H1 (cell line): Measurements from ENCODE around the gene TTYH2. TPM values are rescaled to one million over a fixed set of nuclear protein-coding genes. Genes with fewer than 3 reads are reported as not detected.

Experiments
- CTCF ChIA-PET: fragments of 300-600 bp; sonication (Branson Sonifier 250); formaldehyde crosslinking; loops from one replicate; lab custom pipeline; 2021; ENCODE audit not compliant: partially characterized antibody; lab: Charles Lee
- POLR2A ChIA-PET: fragments of 300-600 bp; sonication (Branson Sonifier 250); formaldehyde crosslinking; loops from one replicate; lab custom pipeline; 2021; ENCODE audit warnings: inconsistent platforms; ENCODE audit not compliant: partially characterized antibody; lab: Charles Lee
- DNase-seq, 2 experiments: peaks; one replicate each; pipeline versions ENCODE4 v3.0.0 to v3.0.0-alpha.2; 2010 to 2022; ENCODE audit warnings: low spot score in 2 of 2, low read depth in 1 of 2, mixed read lengths in 1 of 2
- FAIRE-seq: peaks from 2 replicates; lab custom pipeline; 2011; peaks lifted over from hg19 to GRCh38; lab: Jason Lieb, UNC
- H2AFZ ChIP-seq: 2 replicates; pipeline ENCODE4 v1.8.1; 2012; ENCODE audit warnings: low read length, inconsistent platforms
- H2AK5ac ChIP-seq: 2 replicates; pipeline ENCODE4 v1.6.1; 2013; ENCODE audit warnings: low read depth, low read length
- H2BK120ac ChIP-seq: replicated peaks from 2 replicates; pipeline ENCODE3; 2013; ENCODE audit warnings: low read depth, low read length, inconsistent platforms
- H2BK12ac ChIP-seq: 2 replicates; pipeline ENCODE4 v1.6.1; 2013; ENCODE audit warnings: low read depth, low read length
- H2BK15ac ChIP-seq: 2 replicates; pipeline ENCODE4 v1.6.1; 2013; ENCODE audit warnings: low read length
- H2BK20ac ChIP-seq: 2 replicates; pipeline ENCODE4 v1.6.1; 2013; ENCODE audit warnings: low read length
- H2BK5ac ChIP-seq: 2 replicates; pipeline ENCODE4 v1.6.1; 2013; ENCODE audit warnings: low read depth, low read length
- H3K14ac ChIP-seq: 2 replicates; pipeline ENCODE4 v1.6.1; 2013; ENCODE audit warnings: inconsistent platforms; ENCODE audit not compliant: insufficient read length
- H3K18ac ChIP-seq: 2 replicates; pipeline ENCODE4 v1.6.1; 2013; ENCODE audit warnings: low read length; ENCODE audit errors: extremely low read depth
- H3K23ac ChIP-seq: 2 replicates; pipeline ENCODE4 v1.6.1; 2013; ENCODE audit warnings: inconsistent platforms; ENCODE audit not compliant: insufficient read length
- H3K23me2 ChIP-seq: 2 replicates; pipeline ENCODE4 v1.6.1; 2013; ENCODE audit warnings: low read depth, low read length
- H3K27ac ChIP-seq: 2 replicates; pipeline ENCODE4 v1.6.1; 2011; ENCODE audit warnings: low read depth, low read length, inconsistent platforms
- H3K27me3 ChIP-seq, 4 experiments: replicated peaks in 1 of 4; 1 replicate in 1 of 4; 2 replicates in 3 of 4; pipeline versions ENCODE4 v1.6.1 to v1.8.1; 2011 to 2013; ENCODE audit warnings: low read length in 3 of 4, mild to moderate bottlenecking in 3 of 4, inconsistent platforms in 2 of 4, mixed read lengths in 2 of 4, moderate library complexity in 1 of 4; ENCODE audit not compliant: control insufficient read depth in 3 of 4, insufficient read depth in 3 of 4; ENCODE audit errors: extremely low read depth in 1 of 4
- H3K36me3 ChIP-seq, 4 experiments: 2 replicates each; pipeline versions ENCODE4 v1.6.1 to v1.8.1; 2011 to 2013; ENCODE audit warnings: mild to moderate bottlenecking in 4 of 4, low read length in 3 of 4, moderate library complexity in 2 of 4, control low read depth in 1 of 4, inconsistent platforms in 1 of 4; ENCODE audit not compliant: insufficient read depth in 4 of 4, control insufficient read depth in 2 of 4
- H3K4ac ChIP-seq: replicated peaks from 2 replicates; pipeline ENCODE3; 2013; ENCODE audit warnings: low read length, low read depth, mixed read lengths, inconsistent platforms; ENCODE audit not compliant: insufficient read length
- H3K4me1 ChIP-seq, 4 experiments: replicated peaks in 1 of 4; 1 replicate in 1 of 4; 2 replicates in 3 of 4; pipeline versions ENCODE4 v1.6.1 to v1.8.1; 2011 to 2013; ENCODE audit warnings: low read length in 3 of 4, inconsistent platforms in 2 of 4, mixed read lengths in 1 of 4; ENCODE audit not compliant: insufficient read depth in 4 of 4, control insufficient read depth in 3 of 4
- H3K4me2 ChIP-seq, 2 experiments: 2 replicates each; pipeline versions ENCODE4 v1.6.1 to v1.8.1; 2011 to 2013; ENCODE audit warnings: low read depth in 2 of 2, low read length in 2 of 2, control low read depth in 1 of 2, inconsistent platforms in 1 of 2, mild to moderate bottlenecking in 1 of 2; ENCODE audit not compliant: insufficient read depth in 1 of 2
- H3K4me3 ChIP-seq, 4 experiments: fragments of 200-600, 300-600 bp in 1 of 4; sonication (generic), shearing (Covaris generic), sonication (Bioruptor Twin) in 1 of 4; 2 replicates each; pipeline versions ENCODE4 v1.5.1 to v1.8.1; 2011 to 2016; ENCODE audit warnings: low read length in 4 of 4, low read depth in 3 of 4, control low read depth in 2 of 4, inconsistent platforms in 2 of 4, mild to moderate bottlenecking in 2 of 4, mixed read lengths in 1 of 4, moderate library complexity in 1 of 4; ENCODE audit not compliant: insufficient read depth in 2 of 4; ENCODE audit errors: extremely low read depth in 1 of 4
- H3K56ac ChIP-seq: replicated peaks from 2 replicates; pipeline ENCODE3; 2013; ENCODE audit warnings: low read depth, mild to moderate bottlenecking, mixed read lengths, low read length, inconsistent platforms; ENCODE audit not compliant: insufficient read length
- H3K79me1 ChIP-seq: 2 replicates; pipeline ENCODE4 v1.6.1; 2013; ENCODE audit warnings: low read depth, low read length, control low read depth
- H3K79me2 ChIP-seq, 2 experiments: 2 replicates each; pipeline versions ENCODE4 v1.6.1 to v1.8.1; 2012 to 2013; ENCODE audit warnings: low read length in 2 of 2, mild to moderate bottlenecking in 2 of 2, inconsistent platforms in 1 of 2; ENCODE audit not compliant: insufficient read depth in 2 of 2, control insufficient read depth in 1 of 2
- H3K9ac ChIP-seq, 4 experiments: replicated peaks in 1 of 4; 1 replicate in 1 of 4; 2 replicates in 3 of 4; pipeline versions ENCODE4 v1.6.1 to v1.8.1; 2011 to 2013; ENCODE audit warnings: low read depth in 3 of 4, low read length in 3 of 4, control low read depth in 2 of 4, mild to moderate bottlenecking in 2 of 4, moderate library complexity in 2 of 4, inconsistent platforms in 1 of 4; ENCODE audit errors: extremely low read depth in 1 of 4
- H3K9me3 ChIP-seq, 2 experiments: 2 replicates each; pipeline versions ENCODE4 v1.6.1 to v1.8.1; 2012 to 2013; ENCODE audit warnings: mild to moderate bottlenecking in 2 of 2, moderate library complexity in 2 of 2, control low read depth in 1 of 2, inconsistent platforms in 1 of 2, low read depth in 1 of 2, low read length in 1 of 2, mixed read lengths in 1 of 2; ENCODE audit not compliant: insufficient read depth in 2 of 2
- H4K20me1 ChIP-seq, 2 experiments: replicated peaks in 1 of 2; 2 replicates each; pipeline versions ENCODE3 to v1.8.1; 2011 to 2013; ENCODE audit warnings: inconsistent platforms in 2 of 2, low read length in 2 of 2, mild to moderate bottlenecking in 1 of 2; ENCODE audit not compliant: insufficient read depth in 2 of 2, control insufficient read depth in 1 of 2
- H4K5ac ChIP-seq: 2 replicates; pipeline ENCODE4 v1.6.1; 2013; ENCODE audit warnings: low read length, low read depth, mixed read lengths, inconsistent platforms; ENCODE audit not compliant: insufficient read length
- H4K8ac ChIP-seq: 2 replicates; pipeline ENCODE4 v1.8.0; 2013; ENCODE audit warnings: mild to moderate bottlenecking, moderate library complexity, low read length, inconsistent platforms; ENCODE audit not compliant: insufficient read depth; ENCODE audit errors: extremely low read depth
- H4K91ac ChIP-seq: replicated peaks from 2 replicates; pipeline ENCODE3; 2013; ENCODE audit warnings: low read length, mixed read lengths, inconsistent platforms; ENCODE audit not compliant: insufficient read length
- BRCA1 ChIP-seq: IDR thresholded peaks from 2 replicates; pipeline ENCODE4 v1.6.1; 2012; ENCODE audit warnings: low read depth, low read length, improper control_type of control experiment
- CHD2 ChIP-seq: IDR thresholded peaks from 2 replicates; pipeline ENCODE4 v1.6.1; 2012; ENCODE audit warnings: low read length, improper control_type of control experiment
- EGR1 ChIP-seq: IDR thresholded peaks from 2 replicates; pipeline ENCODE4 v1.6.1; 2011; ENCODE audit warnings: low read depth, low read length, borderline replicate concordance
- FOSL1 ChIP-seq: IDR thresholded peaks from 2 replicates; pipeline ENCODE4 v1.6.1; 2011; ENCODE audit warnings: mild to moderate bottlenecking, low read depth, low read length, moderate library complexity; ENCODE audit not compliant: insufficient read depth
- POU5F1 ChIP-seq: IDR thresholded peaks from 2 replicates; pipeline ENCODE4 v1.6.1; 2011; ENCODE audit warnings: low read depth, mild to moderate bottlenecking, low read length, moderate library complexity
- RFX5 ChIP-seq: IDR thresholded peaks from 2 replicates; pipeline ENCODE4 v1.6.1; 2011; ENCODE audit warnings: low read depth, low read length, improper control_type of control experiment, borderline replicate concordance
- SP2 ChIP-seq: IDR thresholded peaks from 2 replicates; pipeline ENCODE4 v1.6.1; 2012; ENCODE audit warnings: mild to moderate bottlenecking, low read length, inconsistent platforms
- SRF ChIP-seq: IDR thresholded peaks from 2 replicates; pipeline ENCODE4 v1.6.1; 2011; ENCODE audit warnings: mild to moderate bottlenecking, low read depth, low read length, moderate library complexity
- SUZ12 ChIP-seq: fragments of 200-600 bp; sonication (generic); IDR thresholded peaks from 2 replicates; pipeline ENCODE4 v1.6.1; 2012; ENCODE audit warnings: mild to moderate bottlenecking, inconsistent platforms, low read length, moderate library complexity, mixed read lengths
- TEAD4 ChIP-seq: IDR thresholded peaks from 2 replicates; pipeline ENCODE4 v1.6.1; 2012; ENCODE audit warnings: low read depth, low read length, inconsistent platforms, mixed read lengths
- WGBS, 2 experiments: shearing (Covaris generic) in 1 of 2; methylation state at CpG; one replicate each; pipeline versions ENCODE4 v1.1.6 to v1.1.7; 2013 to 2015; ENCODE audit warnings: low lambda C conversion rate in 2 of 2, mixed read lengths in 2 of 2, inconsistent platforms in 1 of 2, low coverage in 1 of 2, missing lambda C conversion rate in 1 of 2; ENCODE audit not compliant: insufficient replicate concordance in 2 of 2, insufficient coverage in 1 of 2, insufficient read length in 1 of 2; ENCODE audit errors: extremely low coverage in 1 of 2, missing lambda C conversion rate in 1 of 2; 5-methylcytosine and 5-hydroxymethylcytosine counted together
- polyA plus RNA-seq, 7 experiments: library from polyadenylated mRNA; depleted of rRNA in 3 of 7; stranded (reverse) in 5 of 7; unstranded in 2 of 7; fragments of >200 nt in 5 of 7; fragments of 200-250 nt in 2 of 7; gene quantifications; 1 replicate in 5 of 7; 2 replicates in 1 of 7; 4 replicates in 1 of 7; pipeline versions ENCODE4 v1.2.1 to v1.2.3, GENCODE V29; 2011 to 2013; ENCODE audit warnings: missing spikeins in 2 of 7, mixed read lengths in 2 of 7
- total RNA-seq: library from RNA; stranded (reverse); fragmentation: NEBNext Ultra II Directional; extraction: Animal tissue kit (Norgen Biotek cat#: 25700); gene quantifications from 2 replicates; pipeline ENCODE4 v1.2.1, GENCODE V29; 2021

Gene TTYH2
- total and polyA plus RNA-seq, 2 of the 8 experiments (the other 6 are each of a cell fraction or from before 2014, with no cell fraction given): 3.2 to 9.2 TPM

GRCh38 chr17:74216505-74216904 is 3.1 kb downstream of the TTYH2 start:
- Histone ChIP-seq H2BK120ac (no peak overlapping the region), H4K91ac (no peak overlapping the region), H2BK15ac (no peak overlapping the region), H3K18ac (no peak overlapping the region), H3K79me2 (no peaks in the 10 kb centered on the region), H3K23me2 (peaks cover 21% of the 10 kb centered on the region), H4K5ac (no peak overlapping the region), H2BK5ac (no peak overlapping the region), H3K27me3 (peaks cover 2 to 20% (median 11%) of the 10 kb centered on the region in 4 experiments; a peak in 6 of 7 replicates), H3K9ac (no peak overlapping the region), H2BK20ac (no peak overlapping the region), H2BK12ac (no peak overlapping the region), H4K8ac (no peak overlapping the region), H3K27ac (no peak overlapping the region), H2AFZ (no peak overlapping the region), H3K14ac (no peak overlapping the region), H3K4me1 (peaks cover 0 to 12% (median 11%) of the 10 kb centered on the region in 4 experiments; a peak in 6 of 7 replicates), H3K4me3 (no peak overlapping the region), H3K36me3 (no peaks in the 10 kb centered on the region), H3K23ac (no peak overlapping the region), H3K79me1 (no peaks in the 10 kb centered on the region; the same call in 1 of the 2 replicates), H3K4me2 (no peak overlapping the region), H3K4ac (no peak overlapping the region), H4K20me1 (no peaks in the 10 kb centered on the region), H2AK5ac (no peak overlapping the region), H3K9me3 (no peaks in the 10 kb centered on the region), H3K56ac (no peak overlapping the region)
- DNase-seq (no peak), FAIRE-seq (no peak)
- POLR2A ChIA-PET: interaction anchor here (0.6 to 2.1 kb wide), 4 partner anchors 8 to 21 kb away, joined by 3 to 10 read pairs (median 8); no protein-coding TSS in a partner anchor
- CTCF ChIA-PET: interaction anchor here (0.6 to 1.7 kb wide), 7 partner anchors 8 to 171 kb away, joined by 3 to 7 read pairs (median 3); partner anchors contain the start of gene RPL38
- TF ChIP-seq SRF (no peak), TEAD4 (no peak), EGR1 (no peak), CHD2 (no peak), SUZ12 (no peak), SP2 (no peak), POU5F1 (no peak), FOSL1 (no peak), BRCA1 (no peak), RFX5 (no peak)
- WGBS, 2 experiments: 81% methylated on average over 5 of the region's 5 CpGs; no CpG with 5 or more reads in 1 of the 2 experiments
